Astrocyte (in vitro differentiated cells and primary cell): ENCODE data around the gene CLK2. TPM values are rescaled to one million over a fixed set of nuclear protein-coding genes. Genes with fewer than 3 reads are reported as not detected.
"Not testable (repeated sequence)": the region's sequence is repeated elsewhere in the genome, so short reads cannot be mapped to it uniquely, and the experiment has no call there.

Experiments used
- DNase-seq: peaks from one replicate; pipeline ENCODE4 v3.0.0-alpha.2; 2010; ENCODE audit warnings: low read depth
- FAIRE-seq: peaks from 2 replicates; lab custom pipeline; 2011; peaks lifted over from hg19 to GRCh38; lab: Jason Lieb, UNC
- H2AFZ ChIP-seq: 2 replicates; pipeline ENCODE4 v1.6.0; 2012; ENCODE audit warnings: low read depth, low read length, inconsistent platforms
- H3K27ac ChIP-seq: 2 replicates; pipeline ENCODE4 v1.5.1; 2011; ENCODE audit warnings: low read depth, low read length, inconsistent platforms
- H3K27me3 ChIP-seq: 2 replicates; pipeline ENCODE4 v1.6.0; 2011; ENCODE audit warnings: low read length, inconsistent platforms; ENCODE audit not compliant: insufficient read depth
- H3K36me3 ChIP-seq: 2 replicates; pipeline ENCODE4 v1.5.1; 2011; ENCODE audit warnings: low read length, inconsistent platforms; ENCODE audit not compliant: insufficient read depth
- H3K4me1 ChIP-seq: 2 replicates; pipeline ENCODE4 v1.5.1; 2011; ENCODE audit warnings: low read length, inconsistent platforms; ENCODE audit not compliant: insufficient read depth
- H3K4me2 ChIP-seq: 2 replicates; pipeline ENCODE4 v1.6.0; 2012; ENCODE audit warnings: low read length, inconsistent platforms
- H3K4me3 ChIP-seq: 2 replicates; pipeline ENCODE4 v1.5.1; 2011; ENCODE audit warnings: low read depth, mild to moderate bottlenecking, low read length, inconsistent platforms; ENCODE audit not compliant: insufficient read depth
- H3K79me2 ChIP-seq: 2 replicates; pipeline ENCODE4 v1.6.0; 2012; ENCODE audit warnings: mild to moderate bottlenecking, low read length, inconsistent platforms; ENCODE audit not compliant: insufficient read depth
- H3K9ac ChIP-seq: 2 replicates; pipeline ENCODE4 v1.6.0; 2012; ENCODE audit warnings: mild to moderate bottlenecking, low read length, inconsistent platforms
- H3K9me3 ChIP-seq: 2 replicates; pipeline ENCODE4 v1.5.1; 2012; ENCODE audit warnings: low read depth, mild to moderate bottlenecking, low read length, inconsistent platforms; ENCODE audit not compliant: insufficient read depth
- H4K20me1 ChIP-seq: 2 replicates; pipeline ENCODE4 v1.6.0; 2012; ENCODE audit warnings: low read length, inconsistent platforms; ENCODE audit not compliant: insufficient read depth
- H3K27ac Mint-ChIP-seq: one replicate; pipeline ENCODE4 v1.8.0; 2021; ENCODE audit warnings: mild to moderate bottlenecking, mixed read lengths; ENCODE audit not compliant: unreplicated experiment
- H3K27me3 Mint-ChIP-seq: one replicate; pipeline ENCODE4 v1.8.0; 2021; ENCODE audit warnings: low read depth, mixed read lengths; ENCODE audit not compliant: unreplicated experiment
- H3K36me3 Mint-ChIP-seq: one replicate; pipeline ENCODE4 v1.8.0; 2021; ENCODE audit warnings: low read depth, mixed read lengths; ENCODE audit not compliant: unreplicated experiment
- H3K4me1 Mint-ChIP-seq: one replicate; pipeline ENCODE4 v1.8.0; 2021; ENCODE audit warnings: low read depth, mixed read lengths; ENCODE audit not compliant: unreplicated experiment
- H3K4me3 Mint-ChIP-seq: one replicate; pipeline ENCODE4 v1.8.0; 2021; ENCODE audit warnings: mild to moderate bottlenecking, moderate library complexity, mixed read lengths; ENCODE audit not compliant: unreplicated experiment
- H3K9me3 Mint-ChIP-seq: one replicate; pipeline ENCODE4 v1.8.0; 2021; ENCODE audit warnings: mild to moderate bottlenecking, mixed read lengths; ENCODE audit not compliant: unreplicated experiment
- CTCF ChIP-seq: IDR thresholded peaks from 2 replicates; pipeline ENCODE4 v1.5.1; 2011; ENCODE audit warnings: low read depth, mild to moderate bottlenecking, inconsistent platforms, low read length, moderate library complexity; ENCODE audit not compliant: insufficient read depth
- EZH2 ChIP-seq: IDR thresholded peaks from 2 replicates; pipeline ENCODE4 v1.6.1; 2012; ENCODE audit warnings: mild to moderate bottlenecking, low read length, inconsistent platforms; ENCODE audit not compliant: insufficient read depth
- total RNA-seq: library from RNA; stranded (reverse); gene quantifications from 2 replicates; pipeline ENCODE4 v1.2.1, GENCODE V29; 2021

CLK2 gene
- total RNA-seq, 1 donor from 2014 or later: 31.7 TPM

- H3K27ac Mint-ChIP-seq: no peak overlapping the region
- Histone ChIP-seq H3K4me1 (no peaks in the 10 kb centered on the region), H3K4me2 (peak overlapping the region; percentile 66), H2AFZ (peak overlapping the region; percentile 52), H3K4me3 (no peak overlapping the region), H3K9me3 (peaks cover 3% of the 10 kb centered on the region), H3K79me2 (no peaks in the 10 kb centered on the region), H3K27ac (no peak overlapping the region), H4K20me1 (no peaks in the 10 kb centered on the region), H3K36me3 (no peaks in the 10 kb centered on the region), H3K27me3 (peaks cover 37% of the 10 kb centered on the region), H3K9ac (no peak overlapping the region)
- peaks cover 7% of the 10 kb centered on the region for H3K36me3 Mint-ChIP-seq
- H3K27me3 Mint-ChIP-seq: peaks cover 63% of the 10 kb centered on the region
- no peak for DNase-seq
- H3K9me3 Mint-ChIP-seq: peaks cover 3% of the 10 kb centered on the region
- peak overlapping the region; percentile 3 for H3K4me3 Mint-ChIP-seq
- TF ChIP-seq EZH2 (no peak), CTCF (no peak)
- no peaks in the 10 kb centered on the region for H3K4me1 Mint-ChIP-seq
- FAIRE-seq: no peak
Measured at GRCh38 chr1:155294520-155295182, 21.3 kb upstream of the CLK2 start.

- H2AFZ ChIP-seq: no peak overlapping the region
- no peak overlapping the region for H3K4me2 ChIP-seq
- H3K27ac Mint-ChIP-seq: no peak overlapping the region
- H3K36me3 ChIP-seq: no peaks in the 10 kb centered on the region
- peaks cover 3% of the 10 kb centered on the region for H3K9me3 ChIP-seq
- H3K9me3 Mint-ChIP-seq: peaks cover 3% of the 10 kb centered on the region
- H4K20me1 ChIP-seq: no peaks in the 10 kb centered on the region
- FAIRE-seq (no peak), DNase-seq (no peak)
- H3K4me3 ChIP-seq: no peak overlapping the region
- no peaks in the 10 kb centered on the region for H3K4me1 ChIP-seq
- H3K27ac ChIP-seq: no peak overlapping the region
- H3K36me3 Mint-ChIP-seq: peaks cover 7% of the 10 kb centered on the region
- H3K9ac ChIP-seq: no peak overlapping the region
- peaks cover 37% of the 10 kb centered on the region for H3K27me3 ChIP-seq
- peaks cover 66% of the 10 kb centered on the region for H3K27me3 Mint-ChIP-seq
- TF ChIP-seq CTCF: no peak
- TF ChIP-seq EZH2: no peak
- no peaks in the 10 kb centered on the region for H3K4me1 Mint-ChIP-seq
- H3K79me2 ChIP-seq: no peaks in the 10 kb centered on the region
- peak overlapping the region; percentile 60 for H3K4me3 Mint-ChIP-seq
Measured at GRCh38 chr1:155293086-155293749, 19.9 kb upstream of the CLK2 start.

GRCh38 chr1:155291006-155291405, 17.7 kb upstream of the CLK2 start:
- not testable (repeated sequence) for H3K9ac ChIP-seq, H3K4me2 ChIP-seq, H2AFZ ChIP-seq, H3K4me1 Mint-ChIP-seq, H3K4me3 ChIP-seq, H3K27ac Mint-ChIP-seq, H3K9me3 Mint-ChIP-seq, FAIRE-seq, H4K20me1 ChIP-seq, H3K36me3 ChIP-seq, DNase-seq, H3K4me3 Mint-ChIP-seq, H3K27ac ChIP-seq, H3K79me2 ChIP-seq, H3K9me3 ChIP-seq, H3K4me1 ChIP-seq
- peaks cover 10% of the 10 kb centered on the region for H3K36me3 Mint-ChIP-seq
- H3K27me3 Mint-ChIP-seq: peaks cover 50% of the 10 kb centered on the region
- H3K27me3 ChIP-seq: peaks cover 26% of the 10 kb centered on the region
